Nephron progenitor cell (in vitro differentiated cells): ENCODE measurements around the gene BGN.

ENCODE experiments used
- DNase-seq: peaks from one replicate; pipeline ENCODE4 v3.0.0; 2021
- H3K27ac Mint-ChIP-seq: 2 replicates; pipeline ENCODE4 v1.8.0; 2021; ENCODE audit warnings: mild to moderate bottlenecking, moderate library complexity, mixed read lengths
- H3K27me3 Mint-ChIP-seq: 2 replicates; pipeline ENCODE4 v1.8.0; 2021; ENCODE audit warnings: mild to moderate bottlenecking, low read depth, mixed read lengths; ENCODE audit not compliant: poor library complexity
- H3K36me3 Mint-ChIP-seq: 2 replicates; pipeline ENCODE4 v1.8.0; 2021; ENCODE audit warnings: low read depth, mixed read lengths
- H3K4me1 Mint-ChIP-seq: 2 replicates; pipeline ENCODE4 v1.8.0; 2021; ENCODE audit warnings: mixed read lengths
- H3K4me3 Mint-ChIP-seq: 2 replicates; pipeline ENCODE4 v1.8.0; 2021; ENCODE audit warnings: mild to moderate bottlenecking, moderate library complexity, mixed read lengths
- H3K9me3 Mint-ChIP-seq: 2 replicates; pipeline ENCODE4 v1.8.0; 2021; ENCODE audit warnings: mild to moderate bottlenecking, moderate library complexity, mixed read lengths
- TF ChIP-seq, protein P1 (sequence below): fragments of 200-600 bp; sonication (generic); IDR thresholded peaks from 2 replicates; pipeline ENCODE4 v1.5.0; 2021; ENCODE audit warnings: antibody characterized with exemption

Gene BGN

DNA sequence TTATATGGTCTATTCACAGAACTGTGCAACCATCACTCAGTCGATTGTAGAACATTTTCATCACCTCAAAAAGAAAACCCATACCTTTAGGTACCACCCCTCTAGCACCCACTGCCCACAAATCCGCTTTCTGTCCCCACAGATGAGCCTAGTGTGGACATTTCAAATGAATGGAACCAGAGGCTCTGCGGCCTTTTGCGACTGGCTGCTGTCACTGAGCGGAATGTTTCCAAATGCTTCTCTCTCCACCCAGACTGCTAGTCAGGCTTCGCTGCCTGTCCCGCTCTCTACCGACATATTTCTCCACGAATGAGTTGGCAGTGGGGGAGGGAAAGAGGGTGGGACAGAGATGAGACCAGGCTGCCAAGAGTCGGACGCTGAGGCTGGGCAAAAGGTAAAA lies 1.7 kb upstream of the BGN start:
- Mint-ChIP-seq H3K27me3 (no peaks in the 10 kb centered on the region), H3K36me3 (no peaks in the 10 kb centered on the region), H3K4me3 (no peak overlapping the region), H3K27ac (no peak overlapping the region), H3K4me1 (peaks cover 43% of the 10 kb centered on the region), H3K9me3 (peaks cover 29% of the 10 kb centered on the region)
- no peak for DNase-seq
- TF ChIP-seq, protein P1, sequence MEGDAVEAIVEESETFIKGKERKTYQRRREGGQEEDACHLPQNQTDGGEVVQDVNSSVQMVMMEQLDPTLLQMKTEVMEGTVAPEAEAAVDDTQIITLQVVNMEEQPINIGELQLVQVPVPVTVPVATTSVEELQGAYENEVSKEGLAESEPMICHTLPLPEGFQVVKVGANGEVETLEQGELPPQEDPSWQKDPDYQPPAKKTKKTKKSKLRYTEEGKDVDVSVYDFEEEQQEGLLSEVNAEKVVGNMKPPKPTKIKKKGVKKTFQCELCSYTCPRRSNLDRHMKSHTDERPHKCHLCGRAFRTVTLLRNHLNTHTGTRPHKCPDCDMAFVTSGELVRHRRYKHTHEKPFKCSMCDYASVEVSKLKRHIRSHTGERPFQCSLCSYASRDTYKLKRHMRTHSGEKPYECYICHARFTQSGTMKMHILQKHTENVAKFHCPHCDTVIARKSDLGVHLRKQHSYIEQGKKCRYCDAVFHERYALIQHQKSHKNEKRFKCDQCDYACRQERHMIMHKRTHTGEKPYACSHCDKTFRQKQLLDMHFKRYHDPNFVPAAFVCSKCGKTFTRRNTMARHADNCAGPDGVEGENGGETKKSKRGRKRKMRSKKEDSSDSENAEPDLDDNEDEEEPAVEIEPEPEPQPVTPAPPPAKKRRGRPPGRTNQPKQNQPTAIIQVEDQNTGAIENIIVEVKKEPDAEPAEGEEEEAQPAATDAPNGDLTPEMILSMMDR, result no peak

GRCh38 chrX:153494061-153494460 lies 719 bp upstream of the BGN start:
- TF ChIP-seq, protein P1, result no peak
- no peak overlapping the region for H3K4me3 Mint-ChIP-seq
- no peaks in the 10 kb centered on the region for H3K27me3 Mint-ChIP-seq
- peaks cover 42% of the 10 kb centered on the region for H3K4me1 Mint-ChIP-seq
- no peak overlapping the region for H3K27ac Mint-ChIP-seq
- DNase-seq, result no peak
- H3K36me3 Mint-ChIP-seq, result no peaks in the 10 kb centered on the region
- H3K9me3 Mint-ChIP-seq, result peaks cover 30% of the 10 kb centered on the region

GRCh38 chrX:153495362-153495751 lies 577 bp downstream of the BGN start:
- H3K36me3 Mint-ChIP-seq, result no peaks in the 10 kb centered on the region
- H3K27ac Mint-ChIP-seq, result no peak overlapping the region
- no peaks in the 10 kb centered on the region for H3K27me3 Mint-ChIP-seq
- TF ChIP-seq, protein P1, result peak; percentile 0
- peaks cover 38% of the 10 kb centered on the region for H3K4me1 Mint-ChIP-seq
- peak overlapping the region; percentile 66 for H3K4me3 Mint-ChIP-seq
- DNase-seq, result no peak
- H3K9me3 Mint-ChIP-seq, result peaks cover 27% of the 10 kb centered on the region

DNA sequence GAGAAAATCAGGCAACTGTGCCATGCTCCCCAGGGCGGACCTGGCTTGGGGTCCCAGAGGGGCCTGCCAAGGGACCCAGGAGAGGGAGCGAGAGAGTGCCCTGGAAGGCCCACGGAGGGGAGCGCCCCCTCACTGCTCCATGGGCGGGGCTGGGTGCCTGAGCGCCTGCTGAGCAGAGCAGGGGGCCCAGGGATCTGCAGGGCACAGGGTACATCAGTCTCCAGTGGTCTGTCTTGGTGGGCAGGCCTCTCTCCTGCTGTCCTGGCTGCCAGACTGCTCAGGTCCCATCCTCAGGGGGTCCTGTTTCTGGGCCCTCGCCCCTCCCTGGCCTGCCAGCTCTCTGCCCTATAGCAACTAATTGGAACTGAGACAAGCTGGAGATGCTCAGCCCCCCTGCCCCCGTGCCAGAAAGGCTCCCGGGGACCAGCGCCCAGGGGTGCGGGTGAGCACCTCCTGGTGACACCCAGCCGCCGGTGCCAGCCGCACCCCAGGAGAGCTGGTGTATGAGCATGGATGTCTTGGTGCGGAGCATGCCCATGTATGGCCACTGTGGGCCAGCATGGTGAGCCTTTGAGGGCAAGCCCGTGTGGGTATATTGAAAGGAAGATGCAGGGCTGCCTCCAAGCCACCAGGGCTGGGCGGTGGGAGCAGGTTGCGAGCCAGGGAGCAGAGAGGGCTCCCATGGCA lies 1.3 kb downstream of the BGN start:
- H3K36me3 Mint-ChIP-seq, result no peaks in the 10 kb centered on the region
- TF ChIP-seq, protein P1, result no peak
- no peaks in the 10 kb centered on the region for H3K27me3 Mint-ChIP-seq
- H3K4me1 Mint-ChIP-seq, result peaks cover 37% of the 10 kb centered on the region
- no peak overlapping the region for H3K27ac Mint-ChIP-seq
- no peak for DNase-seq
- H3K9me3 Mint-ChIP-seq, result peaks cover 34% of the 10 kb centered on the region
- H3K4me3 Mint-ChIP-seq, result no peak overlapping the region

DNA sequence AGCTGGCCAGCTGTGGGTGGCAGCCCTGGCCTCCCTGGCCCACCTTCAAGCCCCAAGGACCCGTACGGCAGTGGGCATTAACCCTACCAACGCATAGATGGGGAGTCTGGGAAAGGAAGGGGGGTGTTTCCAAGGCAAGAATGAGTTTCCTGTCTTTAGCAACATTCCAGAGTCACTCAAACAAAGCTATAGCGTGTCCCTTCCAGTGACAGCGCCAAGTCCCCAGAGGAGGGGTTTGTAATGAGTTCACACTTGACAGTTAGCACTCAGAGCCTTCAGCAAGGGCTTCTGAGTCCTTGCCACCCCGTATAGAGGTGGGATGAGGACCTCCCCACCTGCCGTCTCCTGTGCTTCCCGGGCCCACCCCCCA lies 1.8 kb downstream of the BGN start:
- TF ChIP-seq, protein P1, result no peak
- no peak overlapping the region for H3K4me3 Mint-ChIP-seq
- peaks cover 35% of the 10 kb centered on the region for H3K9me3 Mint-ChIP-seq
- H3K27ac Mint-ChIP-seq, result no peak overlapping the region
- H3K36me3 Mint-ChIP-seq, result no peaks in the 10 kb centered on the region
- no peak for DNase-seq
- H3K27me3 Mint-ChIP-seq, result no peaks in the 10 kb centered on the region
- peaks cover 34% of the 10 kb centered on the region for H3K4me1 Mint-ChIP-seq

DNA sequence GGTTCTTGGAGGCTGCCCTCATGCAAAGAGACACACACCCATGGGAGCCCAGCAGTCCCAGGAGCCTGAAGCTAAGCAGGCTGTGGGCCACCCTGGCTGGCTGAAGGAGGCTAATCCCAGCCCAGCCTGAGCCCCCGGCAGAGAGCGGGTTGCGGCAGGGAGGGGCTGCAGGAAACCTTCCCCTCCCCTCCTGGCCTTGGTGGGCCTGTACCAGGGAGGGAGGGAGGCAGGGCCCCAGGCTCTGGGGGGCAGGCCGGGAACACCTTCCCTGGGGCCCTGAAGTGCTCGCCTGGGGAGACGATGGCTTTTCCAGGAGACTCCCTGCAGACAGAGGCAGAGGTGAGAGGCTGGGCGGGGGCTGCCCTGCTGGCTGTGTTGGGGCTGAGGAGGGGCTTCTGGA lies 3.7 kb downstream of the BGN start:
- H3K27me3 Mint-ChIP-seq, result no peaks in the 10 kb centered on the region
- DNase-seq, result no peak
- no peak overlapping the region for H3K27ac Mint-ChIP-seq
- TF ChIP-seq, protein P1, result no peak
- H3K4me3 Mint-ChIP-seq, result no peak overlapping the region
- peaks cover 27% of the 10 kb centered on the region for H3K4me1 Mint-ChIP-seq
- H3K36me3 Mint-ChIP-seq, result no peaks in the 10 kb centered on the region
- peaks cover 24% of the 10 kb centered on the region for H3K9me3 Mint-ChIP-seq
